Right lobe of liver (tissue), 6 donors: ENCODE data around the gene DYNC1LI1. TPM values are rescaled to one million over a fixed set of nuclear protein-coding genes. Genes with fewer than 3 reads are reported as not detected.

ENCODE experiments used
- ATAC-seq, 4 donors: fragments of 200-7000 bp; cut with Tn5 transposase; one replicate each; pipeline ENCODE4 v1.9.1; 2020; ENCODE audit warnings: mild to moderate bottlenecking in 4 of 4, moderate library complexity in 4 of 4
- DNase-seq, 3 donors: peaks; one replicate each; pipeline ENCODE4 v3.0.0-alpha.2; 2020
- H3K27ac ChIP-seq, 3 donors: fragments of 200-600 bp; one replicate each; pipeline ENCODE4 v1.8.0; 2022
- H3K27me3 ChIP-seq, 2 donors: fragments of 200-600 bp; one replicate each; pipeline ENCODE4 v1.8.0; 2022
- H3K36me3 ChIP-seq, 4 donors: fragments of 200-600 bp; sonication (generic) in 1 of 4; one replicate each; pipeline versions ENCODE4 v1.5.1 to v1.8.0; 2017 to 2022; ENCODE audit warnings: control low read depth in 1 of 4
- H3K4me1 ChIP-seq, 4 donors: fragments of 200-600 bp; sonication (generic) in 1 of 4; one replicate each; pipeline versions ENCODE4 v1.5.1 to v1.8.0; 2017 to 2022; ENCODE audit warnings: control low read depth in 1 of 4
- H3K4me3 ChIP-seq, 3 donors: fragments of 200-600 bp; one replicate each; pipeline ENCODE4 v1.8.0; 2022
- H3K9me3 ChIP-seq, 4 donors: fragments of 200-600 bp; sonication (generic) in 1 of 4; one replicate each; pipeline versions ENCODE4 v1.5.1 to v1.8.0; 2017 to 2022; ENCODE audit warnings: control low read depth in 1 of 4
- POLR2A ChIP-seq: fragments of 450-650 bp; IDR thresholded peaks from one replicate; pipeline ENCODE4 v1.6.1; 2017; ENCODE audit warnings: antibody characterized with exemption, mild to moderate bottlenecking
- WGBS: methylation state at CpG from one replicate; pipeline ENCODE4 v1.1.6; 2018; ENCODE audit warnings: low coverage, low lambda C conversion rate; ENCODE audit not compliant: insufficient coverage; ENCODE audit errors: missing lambda C conversion rate; 5-methylcytosine and 5-hydroxymethylcytosine counted together
- intact Hi-C, 2 donors: fragments of 100-400 bp; cut with DNase I; formaldehyde crosslinking; loops; one replicate each; pipeline versions ENCODE4 v1.11.2 to v1.14.1; 2022
- total RNA-seq, 6 experiments: library from RNA; depleted of rRNA in 2 of 6; stranded (reverse); fragments of >200 nt in 2 of 6; fragmentation: NEBNext Ultra II Directional in 3 of 6; extraction: Animal tissue kit (Norgen Biotek cat#: 25700) in 3 of 6; gene quantifications; one replicate each; pipeline versions ENCODE4 v1.1.0 to v1.2.4, GENCODE V29; 2016 to 2023
- TF ChIP-seq, protein P1 (sequence below), 4 donors: fragments of 200-600 bp in 3 of 4; fragments of 450-650 bp in 1 of 4; IDR thresholded peaks; one replicate each; pipeline versions ENCODE4 v1.5.1 to v1.8.0; 2016 to 2022; ENCODE audit warnings: antibody characterized with exemption in 4 of 4, mild to moderate bottlenecking in 2 of 4
- donor health status: DM: no; HTN: yes; CAD: no.
- donor health status: DM: no; HTN: no; CAD: no.
- donor health status: DM: no; HTN: no; CAD: no.
- donor health status: DM: no; HTN: yes; CAD: no.
- donor health status: DM: no; HTN: yes; CAD: no.

Gene DYNC1LI1
- total RNA-seq, 6 experiments from 2014 or later, result 7.6 to 16.9 (median 12.6) TPM

DNA sequence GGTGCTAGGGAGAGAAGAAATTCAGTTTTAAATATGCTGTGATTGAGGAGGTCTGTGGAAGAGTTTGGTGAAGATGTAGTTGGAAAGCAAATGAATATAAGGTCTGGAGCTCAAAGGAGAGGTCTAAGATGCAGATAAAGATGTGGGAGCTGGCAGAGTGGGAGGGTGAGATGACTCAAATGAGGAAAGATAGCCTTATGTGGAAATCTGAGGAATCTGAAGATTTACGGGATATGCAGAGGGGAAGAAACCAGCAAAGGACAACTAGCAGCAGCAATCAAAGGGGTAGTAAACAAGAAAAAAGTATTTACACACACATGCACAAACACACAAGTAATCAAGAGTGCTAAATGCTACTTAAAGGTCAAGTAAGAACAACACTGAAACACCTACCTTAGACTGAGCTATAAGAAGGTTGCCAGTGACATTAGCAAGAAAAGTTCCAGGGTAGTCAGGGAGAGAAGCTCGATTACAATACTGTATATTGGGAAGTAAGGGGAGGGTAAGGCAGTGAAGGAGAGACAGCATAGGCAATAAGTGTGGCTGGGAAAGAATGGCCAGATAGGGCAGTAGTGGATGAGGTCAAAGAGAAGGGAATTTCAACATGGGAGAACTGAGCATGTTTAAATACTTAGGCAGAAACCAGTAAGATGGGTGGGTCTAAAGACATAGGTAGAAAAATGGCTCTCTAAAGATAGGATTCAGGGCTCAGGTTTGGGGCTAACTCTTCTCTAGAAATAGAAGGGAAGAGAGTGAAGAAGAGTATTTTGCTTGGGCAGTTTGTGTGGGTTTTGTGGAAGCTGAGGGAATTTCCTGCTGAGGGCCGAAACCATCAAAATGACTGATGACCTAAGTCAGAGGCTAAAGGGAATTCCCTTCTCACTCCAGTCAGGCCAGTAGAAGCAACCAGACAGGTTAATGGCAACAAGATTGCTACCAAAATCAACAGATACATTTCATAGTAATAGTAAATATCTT lies 76.9 kb downstream of the DYNC1LI1 start:
- Histone ChIP-seq H3K4me3 (no peak overlapping the region), H3K36me3 (no peaks in the 10 kb centered on the region), H3K27ac (no peak overlapping the region), H3K27me3 (no peaks in the 10 kb centered on the region), H3K4me1 (peaks cover 0 to 54% (median 10%) of the 10 kb centered on the region in 4 donors), H3K9me3 (no peaks in the 10 kb centered on the region)
- TF ChIP-seq, protein P1, sequence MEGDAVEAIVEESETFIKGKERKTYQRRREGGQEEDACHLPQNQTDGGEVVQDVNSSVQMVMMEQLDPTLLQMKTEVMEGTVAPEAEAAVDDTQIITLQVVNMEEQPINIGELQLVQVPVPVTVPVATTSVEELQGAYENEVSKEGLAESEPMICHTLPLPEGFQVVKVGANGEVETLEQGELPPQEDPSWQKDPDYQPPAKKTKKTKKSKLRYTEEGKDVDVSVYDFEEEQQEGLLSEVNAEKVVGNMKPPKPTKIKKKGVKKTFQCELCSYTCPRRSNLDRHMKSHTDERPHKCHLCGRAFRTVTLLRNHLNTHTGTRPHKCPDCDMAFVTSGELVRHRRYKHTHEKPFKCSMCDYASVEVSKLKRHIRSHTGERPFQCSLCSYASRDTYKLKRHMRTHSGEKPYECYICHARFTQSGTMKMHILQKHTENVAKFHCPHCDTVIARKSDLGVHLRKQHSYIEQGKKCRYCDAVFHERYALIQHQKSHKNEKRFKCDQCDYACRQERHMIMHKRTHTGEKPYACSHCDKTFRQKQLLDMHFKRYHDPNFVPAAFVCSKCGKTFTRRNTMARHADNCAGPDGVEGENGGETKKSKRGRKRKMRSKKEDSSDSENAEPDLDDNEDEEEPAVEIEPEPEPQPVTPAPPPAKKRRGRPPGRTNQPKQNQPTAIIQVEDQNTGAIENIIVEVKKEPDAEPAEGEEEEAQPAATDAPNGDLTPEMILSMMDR (IDR thresholded peaks at IDR 0.05), result no peak
- TF ChIP-seq POLR2A, result no peak
- ATAC-seq (peak in 1 of 4 donors; percentile 65), DNase-seq (no peak)
- 56% methylated on average over 3 of the region's 3 CpGs for WGBS
- intact Hi-C loops, result no loop called here

GRCh38 chr3:32492684-32493436 lies 77.8 kb downstream of the DYNC1LI1 start:
- ATAC-seq, result no peak
- DNase-seq, result no peak
- no peak overlapping the region for H3K27ac ChIP-seq
- 91% methylated on average over 3 of the region's 3 CpGs for WGBS
- no peaks in the 10 kb centered on the region for H3K27me3 ChIP-seq
- no peaks in the 10 kb centered on the region for H3K9me3 ChIP-seq
- H3K4me3 ChIP-seq, result no peak overlapping the region
- intact Hi-C loops, result no loop called here
- H3K4me1 ChIP-seq, result peaks cover 0 to 45% (median 6%) of the 10 kb centered on the region in 4 donors
- H3K36me3 ChIP-seq, result peaks cover 0 to 2% (median under 1%) of the 10 kb centered on the region in 4 donors
- TF ChIP-seq, protein P1 (IDR thresholded peaks at IDR 0.05), result no peak
- no peak for TF ChIP-seq POLR2A

DNA sequence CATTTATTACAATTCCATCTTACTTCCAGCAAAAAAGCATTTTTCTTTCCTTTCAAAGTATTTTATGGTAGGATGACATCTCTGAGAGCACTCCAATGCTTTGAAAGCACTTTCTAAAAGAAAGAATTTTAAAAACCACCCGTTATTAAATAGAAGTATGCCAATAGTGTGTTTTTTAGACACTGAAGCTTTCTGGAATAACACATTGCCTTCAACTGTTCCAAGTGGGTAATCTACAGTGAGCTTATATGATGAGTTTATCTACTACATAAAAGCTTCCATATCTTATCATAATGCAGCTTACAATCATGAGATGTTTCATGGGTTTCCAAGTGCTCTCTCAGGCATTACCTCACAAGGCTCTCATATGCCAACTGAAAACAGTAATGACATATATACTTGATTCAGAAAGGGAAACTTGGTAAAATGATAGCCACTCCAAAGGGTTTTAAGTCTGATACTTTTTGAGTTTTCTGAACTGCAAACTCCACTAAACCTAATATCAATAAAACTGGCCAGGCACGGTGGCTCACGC lies 82.1 kb downstream of the DYNC1LI1 start:
- intact Hi-C loops, result no loop called here
- Histone ChIP-seq H3K27me3 (no peaks in the 10 kb centered on the region), H3K4me1 (peaks cover 0 to 17% (median 0%) of the 10 kb centered on the region in 4 donors), H3K27ac (no peak overlapping the region), H3K4me3 (no peak overlapping the region), H3K36me3 (peaks cover 0 to 23% (median 8%) of the 10 kb centered on the region in 4 donors), H3K9me3 (no peaks in the 10 kb centered on the region)
- 81% methylated on average over 2 of the region's 3 CpGs for WGBS
- DNase-seq, result no peak
- TF ChIP-seq, protein P1 (IDR thresholded peaks at IDR 0.05), result no peak
- TF ChIP-seq POLR2A, result no peak
- no peak for ATAC-seq

GRCh38 chr3:32487781-32488473 lies 82.7 kb downstream of the DYNC1LI1 start:
- Histone ChIP-seq H3K4me3 (no peak overlapping the region), H3K36me3 (peaks cover 0 to 29% (median 8%) of the 10 kb centered on the region in 4 donors), H3K9me3 (no peaks in the 10 kb centered on the region), H3K27ac (no peak overlapping the region), H3K4me1 (peaks cover 0 to 11% (median 0%) of the 10 kb centered on the region in 4 donors), H3K27me3 (no peaks in the 10 kb centered on the region)
- TF ChIP-seq, protein P1 (IDR thresholded peaks at IDR 0.05), result no peak
- TF ChIP-seq POLR2A, result no peak
- ATAC-seq (no peak), DNase-seq (no peak)
- 87% methylated on average over 3 of the region's 3 CpGs for WGBS
- intact Hi-C loops, result no loop called here
